Panc1 (cell line): ENCODE results near the gene PISD. TPM values are rescaled to one million over a fixed set of nuclear protein-coding genes. Genes with fewer than 3 reads are reported as not detected.

Source experiments
- ATAC-seq: fragments of 200-7000 bp; cut with Tn5 transposase; 2 replicates; pipeline ENCODE4 v1.9.1; 2020; ENCODE audit warnings: mild to moderate bottlenecking, moderate library complexity
- BruUV-seq: library from RNA; stranded (reverse); fragments of 400-500 nt; replicated peaks from 2 replicates; lab custom pipeline; 2021; lab: Mats Ljungman, UMichigan
- CTCF ChIA-PET: fragments of 300-600 bp; sonication (Branson Sonifier 250); formaldehyde crosslinking; loops from one replicate; lab custom pipeline; 2022; ENCODE audit warnings: antibody characterized with exemption; lab: Charles Lee
- POLR2A ChIA-PET: fragments of 300-600 bp; sonication (Branson Sonifier 250); formaldehyde crosslinking; loops from one replicate; lab custom pipeline; 2022; ENCODE audit warnings: antibody characterized with exemption; lab: Charles Lee
- DNase-seq: peaks from one replicate; pipeline ENCODE4 v3.0.0-alpha.2; 2010; ENCODE audit warnings: low read depth, low spot score
- H3K27ac ChIP-seq: 2 replicates; pipeline ENCODE4 v1.5.1; 2011; ENCODE audit warnings: mild to moderate bottlenecking, low read length, inconsistent platforms
- H3K27me3 ChIP-seq: fragments of 200-500 bp; sonication (Bioruptor generic); 2 replicates; pipeline ENCODE4 v1.6.0; 2014; ENCODE audit warnings: low read length, inconsistent platforms; ENCODE audit not compliant: control insufficient read depth, insufficient read depth
- H3K36me3 ChIP-seq: fragments of 200-500 bp; sonication (Bioruptor generic); 2 replicates; pipeline ENCODE4 v1.5.1; 2014; ENCODE audit warnings: inconsistent platforms, mild to moderate bottlenecking, low read length, moderate library complexity; ENCODE audit not compliant: control insufficient read depth, insufficient read depth
- H3K4me1 ChIP-seq: 2 replicates; pipeline ENCODE4 v1.5.1; 2011; ENCODE audit warnings: inconsistent platforms, mild to moderate bottlenecking, low read length, moderate library complexity; ENCODE audit not compliant: control insufficient read depth, insufficient read depth
- H3K4me3 ChIP-seq, 2 experiments: 2 replicates each; pipeline ENCODE4 v1.5.1; 2011 to 2012; ENCODE audit warnings: low read depth in 2 of 2, low read length in 2 of 2, mild to moderate bottlenecking in 2 of 2, inconsistent platforms in 1 of 2, moderate library complexity in 1 of 2
- H3K9me3 ChIP-seq: fragments of 200-500 bp; sonication (Bioruptor generic); 2 replicates; pipeline ENCODE4 v1.5.1; 2014; ENCODE audit warnings: low read depth, mild to moderate bottlenecking, inconsistent platforms, low read length, moderate library complexity; ENCODE audit not compliant: control insufficient read depth, insufficient read depth
- POLR2AphosphoS5 ChIP-seq: IDR thresholded peaks from 2 replicates; pipeline ENCODE4 v1.6.1; 2012; ENCODE audit warnings: mild to moderate bottlenecking, low read depth, low read length, moderate library complexity
- REST ChIP-seq, 2 experiments: IDR thresholded peaks; 2 replicates each; pipeline ENCODE4 v1.6.1; 2011 to 2012; ENCODE audit warnings: low read depth in 2 of 2, control low read depth in 1 of 2, low read length in 1 of 2, mild to moderate bottlenecking in 1 of 2, moderate library complexity in 1 of 2; ENCODE audit not compliant: insufficient read depth in 1 of 2
- SIN3A ChIP-seq: IDR thresholded peaks from 2 replicates; pipeline ENCODE4 v1.6.1; 2012; ENCODE audit warnings: low read depth, mild to moderate bottlenecking, low read length, moderate library complexity, borderline replicate concordance; ENCODE audit not compliant: insufficient read depth
- TCF7L2 ChIP-seq: IDR thresholded peaks from 2 replicates; pipeline ENCODE4 v1.6.1; 2011; ENCODE audit warnings: mild to moderate bottlenecking, low read depth, low read length, inconsistent platforms
- in situ Hi-C: cut with HindIII; loops from 2 replicates; pipeline ENCODE4 v1.10.0; 2016; ENCODE audit warnings: low sequenced_read_pairs, low pct_unique_long_range_greater_than_20kb
- intact Hi-C: fragments of 100-400 bp; cut with micrococcal nuclease; formaldehyde crosslinking; loops from one replicate; pipeline ENCODE4 v1.10.0; 2022; ENCODE audit not compliant: unreplicated experiment
- total RNA-seq: library from RNA; stranded (reverse); gene quantifications from one replicate; pipeline ENCODE4 v1.2.1, GENCODE V29; 2021; ENCODE audit not compliant: unreplicated experiment
- TF ChIP-seq, protein P1 (sequence below): fragments of 450-650 bp; IDR thresholded peaks from 2 replicates; pipeline ENCODE4 v1.5.1; 2017; ENCODE audit warnings: mild to moderate bottlenecking

PISD gene
- total RNA-seq, 1 experiment from 2014 or later: 33.8 TPM

DNA sequence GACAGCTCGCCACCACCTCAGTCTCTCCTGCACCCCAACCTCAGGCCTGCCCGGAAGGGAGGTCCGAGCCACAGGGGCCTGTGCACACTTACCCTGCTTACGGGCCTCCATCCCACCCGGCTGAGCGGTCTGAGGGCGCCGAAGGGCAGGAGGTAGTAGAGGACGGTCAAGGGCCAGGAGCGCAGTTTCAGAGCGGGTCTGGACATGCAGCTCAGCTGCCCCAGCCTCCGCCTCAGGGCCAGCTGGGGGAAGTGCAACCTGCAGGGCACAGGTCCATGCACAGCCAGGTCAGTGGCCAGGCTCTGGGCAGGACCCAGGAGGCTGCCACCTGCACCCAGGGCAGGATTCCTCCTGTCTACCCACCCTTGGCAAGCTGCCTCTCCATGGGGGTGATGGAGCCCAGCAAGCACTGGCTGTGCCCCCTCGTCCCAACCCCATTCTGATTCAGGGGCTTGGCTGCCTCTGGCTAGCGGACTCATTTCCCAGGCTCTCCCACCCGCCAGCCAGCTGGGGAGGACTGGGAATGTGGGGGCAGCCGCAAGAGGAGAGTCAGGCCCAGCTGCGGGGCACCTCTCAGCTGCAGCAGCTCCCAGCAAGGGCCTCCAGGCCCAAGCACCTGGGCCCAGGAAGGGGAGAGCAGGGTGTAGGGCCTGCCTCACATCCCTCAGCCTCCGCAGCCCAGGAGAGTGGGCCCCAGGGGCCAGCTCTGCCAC lies 38.3 kb downstream of the PISD start:
- Histone ChIP-seq H3K4me3 (no peak overlapping the region), H3K36me3 (no peaks in the 10 kb centered on the region), H3K27me3 (no peaks in the 10 kb centered on the region), H3K4me1 (peaks cover 9% of the 10 kb centered on the region), H3K27ac (no peak overlapping the region), H3K9me3 (no peaks in the 10 kb centered on the region)
- no peak for ATAC-seq
- ChIA-PET POLR2A (interaction anchor here (0.6 kb wide), 1 partner anchor 154 kb away, joined by 3 read pairs; no protein-coding TSS in a partner anchor), CTCF (interaction anchor here (0.6 kb wide), 1 partner anchor 346 kb away, joined by 3 read pairs; no protein-coding TSS in a partner anchor)
- intact Hi-C loops (no loop called here), in situ Hi-C loops (no loop called here)
- TF ChIP-seq SIN3A (no peak), TCF7L2 (no peak), POLR2AphosphoS5 (no peak), REST (IDR thresholded peaks at IDR 0.05; ENCODE audit: insufficient read depth in 1 of 2, low read depth in 2 of 2, low read length in 1 of 2) (no peak)
- TF ChIP-seq, protein P1, sequence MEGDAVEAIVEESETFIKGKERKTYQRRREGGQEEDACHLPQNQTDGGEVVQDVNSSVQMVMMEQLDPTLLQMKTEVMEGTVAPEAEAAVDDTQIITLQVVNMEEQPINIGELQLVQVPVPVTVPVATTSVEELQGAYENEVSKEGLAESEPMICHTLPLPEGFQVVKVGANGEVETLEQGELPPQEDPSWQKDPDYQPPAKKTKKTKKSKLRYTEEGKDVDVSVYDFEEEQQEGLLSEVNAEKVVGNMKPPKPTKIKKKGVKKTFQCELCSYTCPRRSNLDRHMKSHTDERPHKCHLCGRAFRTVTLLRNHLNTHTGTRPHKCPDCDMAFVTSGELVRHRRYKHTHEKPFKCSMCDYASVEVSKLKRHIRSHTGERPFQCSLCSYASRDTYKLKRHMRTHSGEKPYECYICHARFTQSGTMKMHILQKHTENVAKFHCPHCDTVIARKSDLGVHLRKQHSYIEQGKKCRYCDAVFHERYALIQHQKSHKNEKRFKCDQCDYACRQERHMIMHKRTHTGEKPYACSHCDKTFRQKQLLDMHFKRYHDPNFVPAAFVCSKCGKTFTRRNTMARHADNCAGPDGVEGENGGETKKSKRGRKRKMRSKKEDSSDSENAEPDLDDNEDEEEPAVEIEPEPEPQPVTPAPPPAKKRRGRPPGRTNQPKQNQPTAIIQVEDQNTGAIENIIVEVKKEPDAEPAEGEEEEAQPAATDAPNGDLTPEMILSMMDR: no peak
- DNase-seq: no peak
- BruUV-seq: no TSS peak

DNA sequence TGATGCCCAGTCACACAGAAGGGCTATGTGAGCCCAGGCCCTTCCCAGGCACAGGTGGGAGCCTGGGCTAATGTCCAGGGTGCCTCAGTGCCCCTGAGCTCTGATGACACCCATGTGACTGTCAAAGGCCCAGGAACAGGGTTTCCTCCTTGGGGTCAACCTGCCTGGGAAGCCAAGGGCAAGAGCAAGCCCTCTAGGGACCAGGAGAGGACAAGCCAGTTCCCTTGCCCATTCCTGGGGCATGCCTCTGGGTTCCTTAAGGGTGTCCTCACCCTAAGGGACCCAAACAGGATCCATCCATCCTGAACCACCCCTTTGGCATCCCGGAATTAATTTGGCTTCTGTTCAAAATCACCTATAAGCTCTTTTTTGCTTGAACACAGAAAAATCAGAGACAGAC lies 39.0 kb downstream of the PISD start:
- Histone ChIP-seq H3K4me1 (peaks cover 9% of the 10 kb centered on the region), H3K27me3 (no peaks in the 10 kb centered on the region), H3K9me3 (no peaks in the 10 kb centered on the region), H3K27ac (no peak overlapping the region), H3K4me3 (no peak overlapping the region), H3K36me3 (no peaks in the 10 kb centered on the region)
- no peak for DNase-seq
- BruUV-seq: no TSS peak
- intact Hi-C loops: no loop called here
- no peak for TF ChIP-seq REST (IDR thresholded peaks at IDR 0.05; ENCODE audit: insufficient read depth in 1 of 2, low read depth in 2 of 2, low read length in 1 of 2)
- TF ChIP-seq, protein P1: no peak
- TF ChIP-seq POLR2AphosphoS5: no peak
- no peak for TF ChIP-seq TCF7L2
- no peak for TF ChIP-seq SIN3A
- ChIA-PET CTCF (no interaction called here), POLR2A (no interaction called here)
- in situ Hi-C loops: no loop called here
- no peak for ATAC-seq
